Liver (tissue), 3 donors: ENCODE data around the gene APOBEC3H.

Source experiments
- EGR1 ChIP-seq, 2 donors: IDR thresholded peaks; 2 replicates each; pipeline ENCODE4 v1.6.1; 2016 to 2018; ENCODE audit warnings: antibody characterized with exemption in 2 of 2, low read depth in 2 of 2
- GABPA ChIP-seq, 2 donors: IDR thresholded peaks in 1 of 2; conservative IDR thresholded peaks in 1 of 2; 2 replicates each; pipeline ENCODE4 v1.6.1; 2016; ENCODE audit warnings: antibody characterized with exemption in 2 of 2, mild to moderate bottlenecking in 1 of 2, moderate library complexity in 1 of 2
- JUND ChIP-seq, 2 donors: IDR thresholded peaks; 2 replicates each; pipeline ENCODE4 v1.6.1; 2016; ENCODE audit warnings: antibody characterized with exemption in 2 of 2
- TF ChIP-seq, protein P1 (sequence below): fragments of 150-350 bp; IDR thresholded peaks from 2 replicates; pipeline ENCODE4 v1.5.1; 2017; ENCODE audit warnings: improper control_type of control experiment, low read depth, low read length; ENCODE audit not compliant: missing input control
- TF ChIP-seq, protein P2 (sequence below): IDR thresholded peaks from 2 replicates; pipeline ENCODE4 v1.6.1; 2016; ENCODE audit warnings: antibody characterized with exemption
- TF ChIP-seq, protein P3 (sequence below): IDR thresholded peaks from 2 replicates; pipeline ENCODE4 v1.6.1; 2016; ENCODE audit warnings: antibody characterized with exemption, mild to moderate bottlenecking
- donor health status: healthy.
- donor health status: healthy.

DNA sequence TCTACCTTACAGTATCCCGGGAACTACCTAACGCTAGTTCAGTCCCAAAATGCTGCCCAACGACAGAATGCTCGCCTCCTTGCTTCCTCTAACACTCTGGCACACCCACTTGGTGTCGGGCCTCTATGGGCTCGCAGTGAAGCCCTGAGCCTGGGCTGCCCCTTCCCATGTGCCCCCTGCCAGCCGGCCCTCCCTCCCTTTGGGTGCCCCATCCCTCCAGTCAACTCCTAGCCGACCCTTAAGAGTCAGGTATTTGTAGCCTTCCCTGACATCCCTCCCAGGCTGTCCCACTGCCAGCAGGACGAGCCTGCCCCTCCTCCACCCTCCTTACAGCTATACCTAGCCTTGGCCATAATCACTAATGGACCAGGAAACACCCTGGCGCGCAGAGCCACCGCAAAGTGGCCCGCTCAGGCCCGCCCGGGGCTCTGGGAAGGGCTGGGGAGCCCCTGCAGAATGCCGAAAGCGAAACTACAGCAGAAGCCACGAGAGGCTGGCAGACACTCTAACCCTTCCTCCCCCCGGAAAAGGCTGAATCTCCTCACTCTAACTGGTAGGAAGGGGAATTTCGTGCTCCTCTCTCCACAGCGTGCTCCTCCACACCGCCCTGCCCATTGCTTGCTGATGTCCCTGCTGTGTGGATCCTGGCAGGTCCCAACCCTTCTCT is 47.2 kb downstream of the APOBEC3H start:
- TF ChIP-seq, protein P1, sequence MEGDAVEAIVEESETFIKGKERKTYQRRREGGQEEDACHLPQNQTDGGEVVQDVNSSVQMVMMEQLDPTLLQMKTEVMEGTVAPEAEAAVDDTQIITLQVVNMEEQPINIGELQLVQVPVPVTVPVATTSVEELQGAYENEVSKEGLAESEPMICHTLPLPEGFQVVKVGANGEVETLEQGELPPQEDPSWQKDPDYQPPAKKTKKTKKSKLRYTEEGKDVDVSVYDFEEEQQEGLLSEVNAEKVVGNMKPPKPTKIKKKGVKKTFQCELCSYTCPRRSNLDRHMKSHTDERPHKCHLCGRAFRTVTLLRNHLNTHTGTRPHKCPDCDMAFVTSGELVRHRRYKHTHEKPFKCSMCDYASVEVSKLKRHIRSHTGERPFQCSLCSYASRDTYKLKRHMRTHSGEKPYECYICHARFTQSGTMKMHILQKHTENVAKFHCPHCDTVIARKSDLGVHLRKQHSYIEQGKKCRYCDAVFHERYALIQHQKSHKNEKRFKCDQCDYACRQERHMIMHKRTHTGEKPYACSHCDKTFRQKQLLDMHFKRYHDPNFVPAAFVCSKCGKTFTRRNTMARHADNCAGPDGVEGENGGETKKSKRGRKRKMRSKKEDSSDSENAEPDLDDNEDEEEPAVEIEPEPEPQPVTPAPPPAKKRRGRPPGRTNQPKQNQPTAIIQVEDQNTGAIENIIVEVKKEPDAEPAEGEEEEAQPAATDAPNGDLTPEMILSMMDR, result no peak
- TF ChIP-seq, protein P2, sequence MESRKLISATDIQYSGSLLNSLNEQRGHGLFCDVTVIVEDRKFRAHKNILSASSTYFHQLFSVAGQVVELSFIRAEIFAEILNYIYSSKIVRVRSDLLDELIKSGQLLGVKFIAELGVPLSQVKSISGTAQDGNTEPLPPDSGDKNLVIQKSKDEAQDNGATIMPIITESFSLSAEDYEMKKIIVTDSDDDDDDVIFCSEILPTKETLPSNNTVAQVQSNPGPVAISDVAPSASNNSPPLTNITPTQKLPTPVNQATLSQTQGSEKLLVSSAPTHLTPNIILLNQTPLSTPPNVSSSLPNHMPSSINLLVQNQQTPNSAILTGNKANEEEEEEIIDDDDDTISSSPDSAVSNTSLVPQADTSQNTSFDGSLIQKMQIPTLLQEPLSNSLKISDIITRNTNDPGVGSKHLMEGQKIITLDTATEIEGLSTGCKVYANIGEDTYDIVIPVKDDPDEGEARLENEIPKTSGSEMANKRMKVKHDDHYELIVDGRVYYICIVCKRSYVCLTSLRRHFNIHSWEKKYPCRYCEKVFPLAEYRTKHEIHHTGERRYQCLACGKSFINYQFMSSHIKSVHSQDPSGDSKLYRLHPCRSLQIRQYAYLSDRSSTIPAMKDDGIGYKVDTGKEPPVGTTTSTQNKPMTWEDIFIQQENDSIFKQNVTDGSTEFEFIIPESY, result no peak
- no peak for TF ChIP-seq EGR1 (IDR thresholded peaks at IDR 0.05; ENCODE audit: low read depth in 2 of 2)
- TF ChIP-seq GABPA (IDR thresholded peaks at IDR 0.05 in 1 of 2, conservative IDR thresholded peaks at IDR 0.05 in 1 of 2), result no peak
- TF ChIP-seq, protein P3, sequence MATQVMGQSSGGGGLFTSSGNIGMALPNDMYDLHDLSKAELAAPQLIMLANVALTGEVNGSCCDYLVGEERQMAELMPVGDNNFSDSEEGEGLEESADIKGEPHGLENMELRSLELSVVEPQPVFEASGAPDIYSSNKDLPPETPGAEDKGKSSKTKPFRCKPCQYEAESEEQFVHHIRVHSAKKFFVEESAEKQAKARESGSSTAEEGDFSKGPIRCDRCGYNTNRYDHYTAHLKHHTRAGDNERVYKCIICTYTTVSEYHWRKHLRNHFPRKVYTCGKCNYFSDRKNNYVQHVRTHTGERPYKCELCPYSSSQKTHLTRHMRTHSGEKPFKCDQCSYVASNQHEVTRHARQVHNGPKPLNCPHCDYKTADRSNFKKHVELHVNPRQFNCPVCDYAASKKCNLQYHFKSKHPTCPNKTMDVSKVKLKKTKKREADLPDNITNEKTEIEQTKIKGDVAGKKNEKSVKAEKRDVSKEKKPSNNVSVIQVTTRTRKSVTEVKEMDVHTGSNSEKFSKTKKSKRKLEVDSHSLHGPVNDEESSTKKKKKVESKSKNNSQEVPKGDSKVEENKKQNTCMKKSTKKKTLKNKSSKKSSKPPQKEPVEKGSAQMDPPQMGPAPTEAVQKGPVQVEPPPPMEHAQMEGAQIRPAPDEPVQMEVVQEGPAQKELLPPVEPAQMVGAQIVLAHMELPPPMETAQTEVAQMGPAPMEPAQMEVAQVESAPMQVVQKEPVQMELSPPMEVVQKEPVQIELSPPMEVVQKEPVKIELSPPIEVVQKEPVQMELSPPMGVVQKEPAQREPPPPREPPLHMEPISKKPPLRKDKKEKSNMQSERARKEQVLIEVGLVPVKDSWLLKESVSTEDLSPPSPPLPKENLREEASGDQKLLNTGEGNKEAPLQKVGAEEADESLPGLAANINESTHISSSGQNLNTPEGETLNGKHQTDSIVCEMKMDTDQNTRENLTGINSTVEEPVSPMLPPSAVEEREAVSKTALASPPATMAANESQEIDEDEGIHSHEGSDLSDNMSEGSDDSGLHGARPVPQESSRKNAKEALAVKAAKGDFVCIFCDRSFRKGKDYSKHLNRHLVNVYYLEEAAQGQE, result no peak
- no peak for TF ChIP-seq JUND (IDR thresholded peaks at IDR 0.05)
